WTC11 (cell line): Measurements from ENCODE around the gene ARHGAP45. TPM values are rescaled to one million over a fixed set of nuclear protein-coding genes. Genes with fewer than 3 reads are reported as not detected.

Experiments
- ATAC-seq: fragments of 200-7000 bp; cut with Tn5 transposase; 2 replicates; pipeline ENCODE4 v1.10.0; 2021; ENCODE audit warnings: mild to moderate bottlenecking, moderate library complexity
- CTCF ChIA-PET: fragments of 300-600 bp; sonication (Branson Sonifier 250); formaldehyde crosslinking; loops from one replicate; lab custom pipeline; 2021; ENCODE audit warnings: antibody characterized with exemption; lab: Charles Lee
- POLR2A ChIA-PET: fragments of 350-600 bp; sonication (Branson Sonifier 250); formaldehyde crosslinking; loops from one replicate; lab custom pipeline; 2021; ENCODE audit warnings: antibody characterized with exemption; lab: Charles Lee
- DNase-seq: peaks from one replicate; pipeline ENCODE4 v3.0.0; 2021; ENCODE audit warnings: low spot score
- H3K27ac Mint-ChIP-seq: 2 replicates; pipeline ENCODE4 v1.8.0; 2021; ENCODE audit warnings: mixed read lengths
- H3K27me3 Mint-ChIP-seq: 2 replicates; pipeline ENCODE4 v1.8.0; 2021; ENCODE audit warnings: low read depth, mild to moderate bottlenecking, moderate library complexity, mixed read lengths
- H3K36me3 Mint-ChIP-seq: 2 replicates; pipeline ENCODE4 v1.8.0; 2021; ENCODE audit warnings: mixed read lengths
- H3K4me1 Mint-ChIP-seq: 2 replicates; pipeline ENCODE4 v1.8.0; 2022; ENCODE audit warnings: mixed read lengths
- H3K4me3 Mint-ChIP-seq: 2 replicates; pipeline ENCODE4 v1.8.0; 2021; ENCODE audit warnings: mild to moderate bottlenecking, moderate library complexity, mixed read lengths
- H3K9me3 Mint-ChIP-seq: 2 replicates; pipeline ENCODE4 v1.8.0; 2021; ENCODE audit warnings: mixed read lengths
- E2F4 ChIP-seq: sonication (generic); formaldehyde crosslinking; IDR thresholded peaks from 2 replicates; pipeline ENCODE4 v1.8.1; 2022; ENCODE audit warnings: low read depth, mild to moderate bottlenecking, moderate library complexity, missing genetic modification reagents, borderline replicate concordance
- ERG ChIP-seq: fragments of 250-450 bp; sonication (Bioruptor Pico); IDR thresholded peaks from 2 replicates; pipeline ENCODE4 v1.8.0; 2021; ENCODE audit warnings: mild to moderate bottlenecking
- ETV6 ChIP-seq: sonication (generic); formaldehyde crosslinking; IDR thresholded peaks from 2 replicates; pipeline ENCODE4 v1.8.1; 2022; ENCODE audit warnings: mild to moderate bottlenecking, missing genetic modification reagents
- FOXP1 ChIP-seq: sonication (generic); formaldehyde crosslinking; IDR thresholded peaks from 2 replicates; pipeline ENCODE4 v1.8.0; 2022; ENCODE audit warnings: missing genetic modification reagents, mild to moderate bottlenecking, moderate library complexity, borderline replicate concordance
- FOXP4 ChIP-seq: sonication (generic); formaldehyde crosslinking; IDR thresholded peaks from 2 replicates; pipeline ENCODE4 v1.8.0; 2022; ENCODE audit warnings: mild to moderate bottlenecking, missing genetic modification reagents
- MYBL2 ChIP-seq: sonication (generic); formaldehyde crosslinking; IDR thresholded peaks from 2 replicates; pipeline ENCODE4 v1.8.1; 2023; ENCODE audit warnings: mild to moderate bottlenecking, moderate library complexity, missing genetic modification reagents
- NFATC4 ChIP-seq: fragments of 250-450 bp; sonication (Bioruptor Pico); IDR thresholded peaks from 2 replicates; pipeline ENCODE4 v1.9.0; 2021; ENCODE audit warnings: mild to moderate bottlenecking
- NFE2L1 ChIP-seq: sonication (generic); formaldehyde crosslinking; IDR thresholded peaks from 2 replicates; pipeline ENCODE4 v1.8.1; 2023; ENCODE audit warnings: missing genetic modification reagents
- NR1H2 ChIP-seq: sonication (generic); formaldehyde crosslinking; IDR thresholded peaks from 2 replicates; pipeline ENCODE4 v1.9.0; 2021; ENCODE audit warnings: mild to moderate bottlenecking, moderate library complexity, missing genetic modification reagents
- NR2C2 ChIP-seq: sonication (generic); formaldehyde crosslinking; IDR thresholded peaks from 2 replicates; pipeline ENCODE4 v1.8.0; 2022; ENCODE audit warnings: mild to moderate bottlenecking, missing genetic modification reagents
- NR3C1 ChIP-seq: sonication (generic); formaldehyde crosslinking; conservative IDR thresholded peaks from 2 replicates; pipeline ENCODE4 v1.8.1; 2023; ENCODE audit warnings: low read depth, mild to moderate bottlenecking, missing genetic modification reagents
- OVOL2 ChIP-seq: fragments of 250-450 bp; sonication (Bioruptor Pico); IDR thresholded peaks from 2 replicates; pipeline ENCODE4 v1.9.0; 2021; ENCODE audit warnings: mild to moderate bottlenecking, borderline replicate concordance
- PREB ChIP-seq: sonication (generic); formaldehyde crosslinking; IDR thresholded peaks from 2 replicates; pipeline ENCODE4 v1.8.1; 2022; ENCODE audit warnings: mild to moderate bottlenecking, missing genetic modification reagents, moderate library complexity, borderline replicate concordance
- PRRX2 ChIP-seq: fragments of 250-450 bp; sonication (Bioruptor Pico); IDR thresholded peaks from 2 replicates; pipeline ENCODE4 v1.8.0; 2021; ENCODE audit warnings: mild to moderate bottlenecking
- RELA ChIP-seq: sonication (generic); formaldehyde crosslinking; IDR thresholded peaks from 2 replicates; pipeline ENCODE4 v1.8.1; 2022; ENCODE audit warnings: missing genetic modification reagents, mild to moderate bottlenecking, borderline replicate concordance
- SP1 ChIP-seq: sonication (generic); formaldehyde crosslinking; conservative IDR thresholded peaks from 2 replicates; pipeline ENCODE4 v1.8.1; 2022; ENCODE audit warnings: missing genetic modification reagents
- TEAD1 ChIP-seq: sonication (generic); formaldehyde crosslinking; IDR thresholded peaks from 2 replicates; pipeline ENCODE4 v1.8.0; 2022; ENCODE audit warnings: mild to moderate bottlenecking, missing genetic modification reagents
- TP53 ChIP-seq: sonication (generic); formaldehyde crosslinking; IDR thresholded peaks from 2 replicates; pipeline ENCODE4 v1.8.1; 2023; ENCODE audit warnings: mild to moderate bottlenecking, missing genetic modification reagents
- USF2 ChIP-seq: sonication (generic); formaldehyde crosslinking; IDR thresholded peaks from 2 replicates; pipeline ENCODE4 v1.8.1; 2023; ENCODE audit warnings: mild to moderate bottlenecking, missing genetic modification reagents, moderate library complexity
- ZBTB43 ChIP-seq: sonication (generic); formaldehyde crosslinking; IDR thresholded peaks from 2 replicates; pipeline ENCODE4 v1.8.1; 2023; ENCODE audit warnings: mild to moderate bottlenecking, missing genetic modification reagents
- ZMAT4 ChIP-seq: fragments of 250-450 bp; sonication (Bioruptor Pico); IDR thresholded peaks from 2 replicates; pipeline ENCODE4 v1.9.0; 2021; ENCODE audit warnings: mild to moderate bottlenecking
- ZNF121 ChIP-seq: sonication (generic); formaldehyde crosslinking; IDR thresholded peaks from 2 replicates; pipeline ENCODE4 v1.8.0; 2023; ENCODE audit warnings: missing genetic modification reagents
- ZNF281 ChIP-seq: sonication (generic); formaldehyde crosslinking; IDR thresholded peaks from 2 replicates; pipeline ENCODE4 v1.8.0; 2023; ENCODE audit warnings: mild to moderate bottlenecking, missing genetic modification reagents
- ZNF396 ChIP-seq: fragments of 250-450 bp; sonication (Bioruptor Pico); IDR thresholded peaks from 2 replicates; pipeline ENCODE4 v1.8.0; 2021; ENCODE audit warnings: mild to moderate bottlenecking, moderate library complexity, borderline replicate concordance
- ZNF416 ChIP-seq: fragments of 250-450 bp; sonication (Bioruptor Pico); IDR thresholded peaks from 2 replicates; pipeline ENCODE4 v1.9.0; 2021; ENCODE audit warnings: mild to moderate bottlenecking, inconsistent platforms
- ZNF671 ChIP-seq: fragments of 250-450 bp; sonication (Bioruptor Pico); IDR thresholded peaks from 2 replicates; pipeline ENCODE4 v1.8.0; 2021; ENCODE audit warnings: mild to moderate bottlenecking
- total RNA-seq: library from RNA; stranded (reverse); gene quantifications from 3 replicates; pipeline ENCODE4 v1.2.3, GENCODE V29; 2021

Gene ARHGAP45
- total RNA-seq, 1 experiment from 2014 or later: 40.9 TPM

- DNase-seq (peak; percentile 100), ATAC-seq (peak; percentile 84)
- Mint-ChIP-seq H3K4me1 (peaks cover 12% of the 10 kb centered on the region), H3K27ac (peak within 1 kb of the TSS; percentile 90), H3K4me3 (peak within 1 kb of the TSS; percentile 84), H3K36me3 (peaks cover 28% of the 10 kb centered on the region), H3K9me3 (no peaks in the 10 kb centered on the region), H3K27me3 (no peaks in the 10 kb centered on the region)
- ChIA-PET POLR2A (interaction anchor here (0.5 to 3.2 kb wide), 11 partner anchors 8 to 178 kb away, joined by 3 to 70 read pairs (median 4); partner anchors contain the start of genes ARHGAP45, CNN2 and RNU6-2), CTCF (interaction anchor here (0.5 to 3.4 kb wide), 13 partner anchors 9 to 181 kb away, joined by 3 to 29 read pairs (median 4); partner anchors contain the start of genes ARHGAP45 and CNN2)
- peak; percentile 52; the same call in 1 of the 2 replicates for TF ChIP-seq USF2
- TF ChIP-seq ZNF121 (CRISPR knock-in tag): peak; percentile 56; the same call in 1 of the 2 replicates
- TF ChIP-seq NR3C1 (CRISPR knock-in tag): no peak
- peak; percentile 91 for TF ChIP-seq NFATC4 (CRISPR knock-in tag)
- TF ChIP-seq ZBTB43 (CRISPR knock-in tag): no peak
- TF ChIP-seq OVOL2 (CRISPR knock-in tag): 0 out of 2 replicates have a peak, but pooled peaks have one; percentile 28
- TF ChIP-seq ZNF281 (CRISPR knock-in tag): no peak
- no peak for TF ChIP-seq FOXP4 (CRISPR knock-in tag)
- no peak for TF ChIP-seq RELA (CRISPR knock-in tag)
- no peak for TF ChIP-seq MYBL2 (CRISPR knock-in tag)
- TF ChIP-seq ZNF396 (CRISPR knock-in tag): no peak
- TF ChIP-seq ZNF671 (CRISPR knock-in tag): 0 out of 2 replicates have a peak, but pooled peaks have one; percentile 63
- TF ChIP-seq TP53 (CRISPR knock-in tag): no peak
- TF ChIP-seq TEAD1: peak; percentile 13; the same call in 1 of the 2 replicates
- peak; percentile 99 for TF ChIP-seq SP1 (CRISPR knock-in tag)
- TF ChIP-seq PREB: no peak
- peak; percentile 57; the same call in 1 of the 2 replicates for TF ChIP-seq NFE2L1
- TF ChIP-seq ZMAT4: 0 out of 2 replicates have a peak, but pooled peaks have one; percentile 2
- peak; percentile 90 for TF ChIP-seq PRRX2 (CRISPR knock-in tag)
- TF ChIP-seq NR1H2 (CRISPR knock-in tag): no peak
- 0 out of 2 replicates have a peak, but pooled peaks have one; percentile 43 for TF ChIP-seq FOXP1
- TF ChIP-seq ZNF416 (CRISPR knock-in tag): peak; percentile 8
- TF ChIP-seq NR2C2: no peak
- peak; percentile 29; the same call in 1 of the 2 replicates for TF ChIP-seq ETV6 (CRISPR knock-in tag)
- TF ChIP-seq E2F4 (CRISPR knock-in tag): 0 out of 2 replicates have a peak, but pooled peaks have one; percentile 56
- peak; percentile 80 for TF ChIP-seq ERG
Measured at GRCh38 chr19:1039646-1040475, 27.1 kb upstream of the ARHGAP45 start, which contains the start of gene ABCA7. Gene ABCA7 (plus strand): TSS chr19:1040107. CDS start chr19:1041362, 1,255 bp downstream.
